Stimulated activated CD8-positive, alpha-beta memory T cell treated with anti-CD3 and anti-CD28 coated beads, Interleukin-2, amount 100 ng/mL, for 48 hours (primary cell): ENCODE results near the gene JOSD2.
"Not testable (repeated sequence)": the region's sequence is repeated elsewhere in the genome, so short reads cannot be mapped to it uniquely, and the experiment has no call there.

Source experiments
- DNase-seq, 2 donors: peaks; one replicate each; pipeline ENCODE4 v3.0.0-alpha.2; 2020; ENCODE audit warnings: low read depth in 2 of 2

The JOSD2 gene

GRCh38 chr19:50478901-50479715 is 31.9 kb downstream of the JOSD2 start:
- no peak for DNase-seq

DNA sequence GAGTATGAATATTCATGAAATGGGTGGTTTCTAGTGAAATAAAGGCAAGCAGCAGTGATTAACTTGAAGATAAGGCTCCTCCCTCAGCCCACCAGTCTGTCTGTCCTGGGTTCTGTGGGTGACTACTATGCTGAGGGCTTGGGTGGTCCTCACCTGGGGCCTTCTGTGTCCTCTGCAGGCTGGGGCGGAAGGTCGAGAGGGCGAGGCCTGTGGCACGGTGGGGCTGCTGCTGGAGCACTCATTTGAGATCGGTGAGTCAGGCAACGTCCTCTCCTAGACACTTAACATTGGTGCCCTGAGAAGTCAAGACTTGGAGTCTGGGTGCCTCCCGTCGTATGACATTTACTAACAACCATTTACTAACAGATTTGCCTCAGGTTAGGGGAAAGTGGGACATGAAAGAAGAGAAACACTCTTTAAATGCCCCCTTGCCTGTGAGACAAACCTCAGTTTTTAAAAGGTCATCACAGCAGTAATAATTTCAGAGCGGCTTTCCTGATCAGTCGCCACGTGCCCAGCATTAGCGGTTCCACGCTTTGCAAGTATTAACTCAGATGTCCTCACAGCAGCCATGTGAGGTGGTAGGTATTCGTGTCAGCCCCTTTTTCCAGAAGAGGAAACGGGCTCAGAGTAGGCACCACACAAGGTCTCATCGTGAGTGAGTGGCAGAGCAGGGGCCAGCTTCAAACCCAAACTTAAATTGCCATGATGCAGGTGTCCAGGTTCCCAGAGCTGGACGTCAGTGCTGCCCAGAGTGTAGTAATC is 33.1 kb downstream of the JOSD2 start:
- no peak for DNase-seq

GRCh38 chr19:50476907-50477238 is 34.1 kb downstream of the JOSD2 start:
- DNase-seq, result no peak

- peak; percentile 91 to 92 for DNase-seq
Observed at GRCh38 chr19:50476224-50476906, 34.6 kb downstream of the JOSD2 start, which contains the start of the genes EMC10 and GARIN5A. TSS of gene EMC10 (plus strand) at chr19:50476507. CDS start at chr19:50476545, 38 bp downstream. TSS of gene GARIN5A (minus strand) at chr19:50476848. CDS start at chr19:50476388, 460 bp downstream.

- no peak for DNase-seq
Observed at GRCh38 chr19:50475736-50476223, 35.2 kb downstream of the JOSD2 start.

DNA sequence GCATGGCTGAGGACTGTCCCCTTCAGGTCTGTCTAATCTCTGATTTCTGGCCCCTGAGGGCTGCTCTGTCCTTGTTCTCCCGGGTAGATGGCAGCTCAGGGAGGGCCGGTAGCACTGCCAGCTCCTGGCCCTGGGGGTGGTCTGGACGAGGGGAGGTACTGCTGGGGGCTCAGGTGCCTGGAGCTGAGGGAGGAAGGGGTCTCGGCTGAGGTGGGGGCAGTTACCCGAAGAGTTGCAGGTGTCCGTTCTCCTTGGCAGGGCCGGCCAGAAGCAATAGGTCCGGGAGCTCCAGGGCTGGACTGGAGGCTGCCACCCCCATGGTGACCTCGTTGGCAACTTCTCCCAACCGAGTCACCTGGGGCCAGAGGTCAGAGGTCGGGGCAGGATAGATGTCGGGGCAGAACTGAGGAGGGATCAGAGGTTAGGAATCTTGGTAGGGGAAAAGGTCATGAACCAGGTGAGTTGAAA is 35.9 kb downstream of the JOSD2 start:
- DNase-seq, result no peak

DNA sequence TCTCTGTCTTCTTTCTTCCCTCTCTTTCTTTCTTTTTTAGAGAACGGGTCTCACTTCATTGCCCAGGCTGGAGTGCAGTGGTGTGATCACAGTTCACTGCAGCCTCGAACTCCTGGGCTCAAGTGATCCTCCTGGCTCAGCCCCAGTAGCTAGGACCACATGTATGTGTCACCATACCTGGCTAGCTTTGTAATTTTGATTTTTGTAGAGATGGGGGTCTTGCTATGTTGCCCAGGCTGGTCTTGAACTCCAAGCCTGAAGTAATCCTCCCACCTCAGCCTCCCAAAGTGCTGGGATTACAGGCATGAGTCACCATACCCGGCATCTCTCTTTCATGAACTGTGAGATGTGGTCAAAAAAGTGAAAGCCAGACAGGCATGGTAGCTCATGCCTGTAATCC is 37.7 kb downstream of the JOSD2 start:
- DNase-seq, result not testable (repeated sequence)

- DNase-seq, result no peak
Observed at GRCh38 chr19:50468818-50469217, 42.2 kb downstream of the JOSD2 start.

GRCh38 chr19:50467566-50467965 is 43.4 kb downstream of the JOSD2 start:
- no peak for DNase-seq

DNA sequence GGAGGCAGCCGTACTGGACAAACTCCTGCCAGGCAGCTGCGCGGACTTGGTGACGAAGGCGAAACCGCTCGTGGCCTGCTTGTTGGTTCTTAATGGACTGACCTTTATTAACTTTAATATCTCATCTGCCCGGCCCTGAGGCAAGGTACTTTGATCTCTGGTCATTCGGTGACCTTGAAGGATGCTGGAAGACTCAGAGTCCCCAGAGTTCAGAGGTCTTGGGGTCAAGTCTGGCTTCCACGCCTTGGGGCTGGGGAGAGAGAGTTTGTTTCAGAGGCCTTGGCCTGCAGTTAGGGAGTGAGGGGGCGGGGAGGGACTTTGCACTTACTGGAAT is 44.3 kb downstream of the JOSD2 start:
- DNase-seq, result no peak

DNA sequence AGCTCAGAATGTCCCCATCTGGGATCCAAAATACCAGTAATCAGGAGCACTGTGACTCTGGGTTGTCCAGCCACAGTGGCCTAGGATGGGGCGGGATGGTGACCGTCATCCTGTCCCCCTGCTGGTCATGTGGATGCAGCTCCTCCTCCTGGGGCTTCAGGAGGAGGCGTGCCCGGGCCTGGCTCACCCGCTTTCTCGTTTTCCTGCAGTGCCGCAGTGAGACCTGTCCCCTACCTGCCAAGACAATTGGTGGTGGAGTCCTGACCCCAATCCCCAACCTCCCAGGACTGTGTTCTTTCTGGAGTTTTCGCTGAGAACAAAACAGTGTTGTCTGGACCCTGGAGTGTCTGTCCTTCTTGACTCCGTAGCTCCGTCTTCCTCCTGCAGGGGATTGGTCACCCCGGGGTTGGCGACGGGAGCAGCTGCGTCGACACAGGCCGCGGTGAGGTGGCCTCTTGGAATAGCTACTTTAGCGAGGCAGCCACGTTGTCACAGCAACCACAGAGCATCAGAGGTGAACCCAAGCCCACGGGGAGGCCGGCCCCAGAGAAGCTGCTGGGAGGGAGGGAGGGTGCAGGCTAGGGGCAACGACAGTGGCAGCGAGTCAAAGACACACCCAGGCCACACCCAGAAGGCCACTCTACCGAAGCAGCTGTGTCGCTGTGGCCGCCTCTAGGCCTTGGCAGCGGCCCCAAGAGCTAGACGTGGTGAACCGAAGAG is 44.8 kb downstream of the JOSD2 start:
- DNase-seq, result no peak

DNA sequence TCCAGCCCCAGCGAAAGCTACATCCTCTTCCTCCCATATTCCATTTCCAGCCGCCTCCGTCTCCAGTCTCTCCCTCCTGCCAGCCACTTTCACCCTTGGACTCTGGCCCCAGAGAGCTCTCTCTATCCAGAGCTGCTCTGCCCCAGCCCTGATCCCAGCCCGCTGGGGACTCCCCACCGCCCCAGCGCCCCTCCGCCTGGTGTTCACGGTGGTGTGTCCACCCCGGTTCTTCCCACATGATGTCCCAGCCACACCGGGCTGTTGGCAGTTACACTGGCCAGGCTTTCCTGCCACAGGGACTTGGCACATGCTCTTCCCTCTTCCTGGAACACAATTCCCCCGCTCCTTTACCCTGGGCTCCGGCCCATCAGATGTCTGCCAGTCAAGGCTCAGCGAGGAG is 46.0 kb downstream of the JOSD2 start:
- DNase-seq, result no peak

DNA sequence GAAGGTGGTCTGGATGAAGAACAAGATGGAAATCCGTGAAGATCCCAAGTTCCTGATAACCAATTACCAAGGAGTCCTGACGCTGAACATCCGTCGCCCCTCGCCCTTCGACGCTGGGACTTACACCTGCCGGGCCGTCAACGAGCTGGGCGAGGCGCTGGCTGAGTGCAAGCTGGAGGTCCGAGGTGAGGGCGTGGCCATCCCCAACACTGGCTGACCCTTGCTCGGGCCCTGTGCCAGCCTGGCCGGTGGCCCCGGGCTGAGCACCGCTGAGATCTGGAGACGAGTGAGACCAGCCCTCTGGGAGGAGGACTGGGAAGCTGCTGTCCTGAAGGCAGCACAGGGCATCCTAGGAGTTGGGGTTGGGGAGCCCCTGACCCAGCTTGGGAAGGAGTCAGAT is 46.6 kb downstream of the JOSD2 start:
- no peak for DNase-seq

DNA sequence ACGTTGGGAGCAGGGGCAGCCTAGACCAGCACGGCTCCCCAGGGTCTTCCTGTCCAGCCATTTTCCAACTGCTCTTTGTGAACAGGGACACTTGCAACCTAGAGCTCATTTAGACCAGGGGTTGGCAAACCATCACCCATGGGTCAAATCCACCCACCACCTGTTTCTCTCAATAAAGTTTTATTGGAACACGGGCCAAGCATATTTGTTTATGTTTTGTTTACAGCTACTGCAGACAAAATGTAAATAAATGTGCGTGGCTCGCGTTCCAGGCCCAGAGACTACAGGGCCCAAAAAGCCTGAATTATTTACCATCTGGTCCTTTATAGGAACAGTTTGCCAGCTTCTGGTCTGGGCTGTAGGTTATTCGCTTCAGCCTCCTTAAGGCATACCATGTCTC is 48.0 kb downstream of the JOSD2 start:
- no peak for DNase-seq

GRCh38 chr19:50461066-50461875 is 49.7 kb downstream of the JOSD2 start:
- peak; percentile 40 to 50 for DNase-seq

DNA sequence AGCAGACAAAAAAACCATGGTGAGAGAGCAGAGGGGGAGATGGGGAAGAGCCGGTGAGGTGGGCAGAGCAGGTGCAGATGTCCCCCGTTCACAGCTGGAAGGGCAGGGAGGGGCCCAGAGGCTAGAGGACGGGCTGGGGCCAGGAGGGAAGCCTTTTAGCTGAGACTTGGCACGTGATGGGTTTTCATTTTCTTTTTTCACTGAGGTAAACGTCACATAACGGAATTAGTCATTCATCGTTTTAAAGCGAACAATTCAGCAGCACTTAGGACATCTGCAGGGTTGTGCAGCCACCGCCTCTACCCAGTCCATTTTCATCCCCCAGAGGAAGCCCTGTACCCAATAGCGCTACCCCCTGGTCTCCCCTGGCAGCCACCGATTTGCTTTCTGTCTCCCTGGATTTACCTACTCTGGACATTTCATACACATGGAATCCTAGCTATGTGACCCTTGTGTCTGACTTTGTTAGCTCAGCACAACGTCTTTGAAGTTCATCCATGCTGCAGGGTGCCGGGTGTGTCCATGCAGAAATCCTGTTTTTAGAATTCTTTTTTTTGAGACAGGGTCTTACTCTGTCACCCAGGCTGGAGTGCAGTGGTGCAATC is 50.7 kb downstream of the JOSD2 start:
- DNase-seq, result no peak

GRCh38 chr19:50459638-50460037 is 51.4 kb downstream of the JOSD2 start:
- DNase-seq, result no peak

- DNase-seq, result no peak
Observed at GRCh38 chr19:50459067-50459456, 51.9 kb downstream of the JOSD2 start.

DNA sequence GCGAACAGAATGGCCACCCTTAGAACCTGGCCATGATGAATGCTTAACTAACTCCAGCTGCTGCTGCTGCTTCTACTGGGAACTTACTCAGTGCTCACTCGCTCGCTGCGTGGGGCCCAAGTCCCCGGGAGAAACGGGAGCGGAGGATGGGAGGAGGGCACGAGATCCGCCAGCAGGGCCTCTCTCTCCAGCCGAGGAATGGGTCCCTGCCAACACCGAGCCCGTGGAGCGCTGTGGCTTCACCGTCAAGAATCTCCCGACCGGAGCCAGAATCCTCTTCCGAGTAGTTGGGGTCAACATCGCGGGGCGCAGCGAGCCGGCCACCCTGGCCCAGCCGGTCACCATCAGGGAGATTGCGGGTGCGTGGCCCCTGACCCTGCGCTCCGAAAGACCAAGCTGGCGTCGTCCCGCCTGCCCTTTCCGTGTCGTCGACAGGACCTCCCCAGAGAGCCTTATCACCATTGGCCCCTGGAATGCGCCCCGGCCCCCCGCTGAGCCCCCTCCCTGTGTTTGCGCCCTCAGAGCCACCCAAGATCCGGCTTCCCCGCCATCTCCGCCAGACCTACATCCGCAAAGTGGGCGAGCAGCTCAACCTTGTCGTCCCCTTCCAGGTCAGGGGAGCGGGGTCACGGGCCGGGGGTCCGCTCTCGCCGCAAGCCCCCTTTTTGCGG is 52.5 kb downstream of the JOSD2 start:
- DNase-seq, result no peak

- no peak for DNase-seq
Observed at GRCh38 chr19:50457300-50457699, 53.7 kb downstream of the JOSD2 start.
